A549 (cell line): ENCODE results near the gene SMAD3.

Experiments
- POLR2A ChIP-seq: IDR thresholded peaks from 2 replicates; pipeline ENCODE4 v1.6.1; 2012; ENCODE audit warnings: mild to moderate bottlenecking, low read length
- SREBF2 ChIP-seq: fragments of 450-650 bp; IDR thresholded peaks from 2 replicates; pipeline ENCODE4 v1.6.1; 2014; ENCODE audit warnings: mild to moderate bottlenecking, moderate library complexity

GRCh38 chr15:67156834-67157233 lies 91.4 kb downstream of the SMAD3 start:
- no peak for TF ChIP-seq POLR2A
- TF ChIP-seq SREBF2 = no peak
